ENCODE data around the gene DYNLRB2.

DNA sequence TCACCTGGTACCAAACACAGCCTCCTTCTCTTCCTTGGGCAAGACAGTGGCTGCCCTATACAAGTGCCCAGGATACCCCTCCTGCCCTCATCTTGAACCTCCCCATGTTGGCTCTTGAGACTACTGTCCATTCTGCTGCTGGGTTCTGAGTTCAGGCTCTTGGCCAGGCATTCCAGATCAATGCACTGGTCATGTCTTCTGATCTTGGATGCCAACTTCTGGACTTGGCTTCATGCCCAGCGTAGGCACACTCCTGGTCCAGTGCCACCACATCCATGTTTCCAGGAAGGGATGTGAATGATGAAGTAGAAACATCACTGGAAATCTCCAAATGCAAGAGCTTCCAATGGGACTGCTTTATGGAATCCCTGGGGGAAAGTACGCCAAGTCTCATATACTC, 51.5 kb downstream of the DYNLRB2 start:
- TF ChIP-seq, protein P1, sequence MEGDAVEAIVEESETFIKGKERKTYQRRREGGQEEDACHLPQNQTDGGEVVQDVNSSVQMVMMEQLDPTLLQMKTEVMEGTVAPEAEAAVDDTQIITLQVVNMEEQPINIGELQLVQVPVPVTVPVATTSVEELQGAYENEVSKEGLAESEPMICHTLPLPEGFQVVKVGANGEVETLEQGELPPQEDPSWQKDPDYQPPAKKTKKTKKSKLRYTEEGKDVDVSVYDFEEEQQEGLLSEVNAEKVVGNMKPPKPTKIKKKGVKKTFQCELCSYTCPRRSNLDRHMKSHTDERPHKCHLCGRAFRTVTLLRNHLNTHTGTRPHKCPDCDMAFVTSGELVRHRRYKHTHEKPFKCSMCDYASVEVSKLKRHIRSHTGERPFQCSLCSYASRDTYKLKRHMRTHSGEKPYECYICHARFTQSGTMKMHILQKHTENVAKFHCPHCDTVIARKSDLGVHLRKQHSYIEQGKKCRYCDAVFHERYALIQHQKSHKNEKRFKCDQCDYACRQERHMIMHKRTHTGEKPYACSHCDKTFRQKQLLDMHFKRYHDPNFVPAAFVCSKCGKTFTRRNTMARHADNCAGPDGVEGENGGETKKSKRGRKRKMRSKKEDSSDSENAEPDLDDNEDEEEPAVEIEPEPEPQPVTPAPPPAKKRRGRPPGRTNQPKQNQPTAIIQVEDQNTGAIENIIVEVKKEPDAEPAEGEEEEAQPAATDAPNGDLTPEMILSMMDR (IDR thresholded peaks at IDR 0.05): no peak
- no peak for TF ChIP-seq EZH2phosphoT487 (IDR thresholded peaks at IDR 0.05)

Data from neural progenitor cell (in vitro differentiated cells).